ENCODE results near the gene KLRG1. TPM values are rescaled to one million over a fixed set of nuclear protein-coding genes. Genes with fewer than 3 reads are reported as not detected.

Gene KLRG1
- total RNA-seq, 1 donor from 2014 or later = 3.7 TPM

GRCh38 chr12:8948701-8949341 is 40.5 kb upstream of the KLRG1 start:
- intact Hi-C loops (cut with DNase I) = no loop called here
- H3K4me3 ChIP-seq = peak overlapping the region; percentile 63 to 64
- H3K27ac ChIP-seq = peak overlapping the region; percentile 97
- peaks cover 32% of the 10 kb centered on the region for H3K4me1 ChIP-seq
- H3K9me3 ChIP-seq = no peaks in the 10 kb centered on the region
- TF ChIP-seq POLR2A (IDR thresholded peaks at IDR 0.05) = no peak
- TF ChIP-seq POLR2AphosphoS5 (IDR thresholded peaks at IDR 0.05; ENCODE audit: insufficient read depth in 1 of 2, low read depth in 1 of 2) = no peak
- no peak for TF ChIP-seq CTCF (IDR thresholded peaks at IDR 0.05)
- H3K36me3 ChIP-seq = peaks cover 0 to 18% of the 10 kb centered on the region in 2 donors
- no peaks in the 10 kb centered on the region for H3K27me3 ChIP-seq
- DNase-seq (ENCODE audit: extremely low spot score in 2 of 2) = no peak

GRCh38 chr12:8949342-8950220 is 39.8 kb upstream of the KLRG1 start, which contains the start of gene M6PR:
Gene M6PR, minus strand, starts transcription at chr12:8949645. Its CDS starts 3,241 bp downstream, at chr12:8946404.
- peak in 1 of 3 experiments; percentile 26 for TF ChIP-seq CTCF (IDR thresholded peaks at IDR 0.05)
- peak; percentile 94 to 96 for TF ChIP-seq POLR2AphosphoS5 (IDR thresholded peaks at IDR 0.05; ENCODE audit: insufficient read depth in 1 of 2, low read depth in 1 of 2)
- peak in 1 of 2 donors; percentile 78 for TF ChIP-seq POLR2A (IDR thresholded peaks at IDR 0.05)
- peak; percentile 97 to 98 for DNase-seq (ENCODE audit: extremely low spot score in 2 of 2)
- Histone ChIP-seq H3K4me1 (peaks cover 32% of the 10 kb centered on the region), H3K27me3 (no peaks in the 10 kb centered on the region), H3K9me3 (no peaks in the 10 kb centered on the region), H3K27ac (peak within 1 kb of the TSS; percentile 97), H3K36me3 (peaks cover 0 to 12% of the 10 kb centered on the region in 2 donors), H3K4me3 (peak within 1 kb of the TSS; percentile 63 to 64)
- intact Hi-C loops (cut with DNase I) = loop anchor here (2.0 kb wide), 1 partner anchor 91 kb away; no protein-coding TSS in a partner anchor

GRCh38 chr12:8950221-8950527 is 39.2 kb upstream of the KLRG1 start:
- TF ChIP-seq POLR2A (IDR thresholded peaks at IDR 0.05) (no peak), POLR2AphosphoS5 (IDR thresholded peaks at IDR 0.05; ENCODE audit: insufficient read depth in 1 of 2, low read depth in 1 of 2) (no peak), CTCF (IDR thresholded peaks at IDR 0.05) (no peak)
- Histone ChIP-seq H3K9me3 (no peaks in the 10 kb centered on the region), H3K36me3 (peaks cover 0 to 6% of the 10 kb centered on the region in 2 donors), H3K4me3 (peak overlapping the region; percentile 63 to 64), H3K27ac (peak overlapping the region; percentile 97), H3K27me3 (no peaks in the 10 kb centered on the region), H3K4me1 (peaks cover 32% of the 10 kb centered on the region)
- intact Hi-C loops (cut with DNase I) = loop anchor here (2.0 kb wide), 1 partner anchor 91 kb away; no protein-coding TSS in a partner anchor
- DNase-seq (ENCODE audit: extremely low spot score in 2 of 2) = no peak

GRCh38 chr12:8950702-8951478 is 38.5 kb upstream of the KLRG1 start:
- Histone ChIP-seq H3K36me3 (no peaks in the 10 kb centered on the region), H3K4me1 (peaks cover 32% of the 10 kb centered on the region), H3K27ac (peak overlapping the region; percentile 97), H3K27me3 (no peaks in the 10 kb centered on the region), H3K4me3 (peak overlapping the region; percentile 63 to 64), H3K9me3 (no peaks in the 10 kb centered on the region)
- TF ChIP-seq CTCF (IDR thresholded peaks at IDR 0.05) = peak in 1 of 3 experiments; percentile 8
- TF ChIP-seq POLR2AphosphoS5 (IDR thresholded peaks at IDR 0.05; ENCODE audit: insufficient read depth in 1 of 2, low read depth in 1 of 2) = no peak
- intact Hi-C loops (cut with DNase I) = loop anchor here (2.0 kb wide), 1 partner anchor 90 kb away; no protein-coding TSS in a partner anchor
- no peak for DNase-seq (ENCODE audit: extremely low spot score in 2 of 2)
